HepG2 (cell line): ENCODE results near the gene PPP2R1B. TPM values are rescaled to one million over a fixed set of nuclear protein-coding genes. Genes with fewer than 3 reads are reported as not detected.

Experiments used
- ATAC-seq: fragments of 200-7000 bp; cut with Tn5 transposase; 3 replicates; pipeline ENCODE4 v1.9.1; 2020; ENCODE audit warnings: mild to moderate bottlenecking, moderate library complexity
- BruUV-seq: library from RNA; stranded (reverse); fragments of 400-500 nt; replicated peaks from 2 replicates; lab custom pipeline; 2021; lab: Mats Ljungman, UMichigan
- CTCF ChIA-PET: fragments of 300-600 bp; formaldehyde crosslinking; extraction: SDS; loops from one replicate; lab custom pipeline; 2021; ENCODE audit warnings: low total read pairs, inconsistent platforms, low intra/inter-chr PET ratio; lab: Yijun Ruan, JAX
- POLR2A ChIA-PET: fragments of 350-600 bp; sonication (Branson Sonifier 250); formaldehyde crosslinking; loops from one replicate; lab custom pipeline; 2020; ENCODE audit warnings: antibody characterized with exemption, inconsistent platforms; lab: Yijun Ruan, JAX
- DNase-seq: peaks from one replicate; pipeline ENCODE4 v3.0.0-alpha.2; 2015; ENCODE audit warnings: low spot score
- FAIRE-seq: peaks from 3 replicates; lab custom pipeline; 2011; peaks lifted over from hg19 to GRCh38; lab: Jason Lieb, UNC
- H2AFZ ChIP-seq: one replicate; pipeline ENCODE4 v1.6.1; 2011; ENCODE audit warnings: low read length, inconsistent platforms
- H3K27ac ChIP-seq: fragments of 300-600 bp; 3 replicates; pipeline ENCODE4 v1.8.0; 2011; ENCODE audit warnings: mixed run types, mild to moderate bottlenecking, mixed read lengths, low read length, inconsistent platforms; ENCODE audit not compliant: insufficient read depth; ENCODE audit errors: extremely low read length
- H3K27me3 ChIP-seq, 2 experiments: fragments of 200-600 bp in 1 of 2; 2 replicates in 1 of 2; 3 replicates in 1 of 2; pipeline versions ENCODE4 v1.6.0 to v1.8.0; 2011; ENCODE audit warnings: low read length in 2 of 2, mild to moderate bottlenecking in 2 of 2, moderate library complexity in 2 of 2, inconsistent platforms in 1 of 2; ENCODE audit not compliant: insufficient read depth in 2 of 2, control insufficient read depth in 1 of 2
- H3K36me3 ChIP-seq, 2 experiments: fragments of 200-600 bp in 1 of 2; replicated peaks in 1 of 2; 2 replicates in 1 of 2; 3 replicates in 1 of 2; pipeline versions ENCODE4 v1.5.1 to v1.8.0; 2011; ENCODE audit warnings: low read length in 2 of 2, inconsistent platforms in 1 of 2; ENCODE audit not compliant: insufficient read depth in 2 of 2, control insufficient read depth in 1 of 2
- H3K4me1 ChIP-seq: 2 replicates; pipeline ENCODE4 v1.5.1; 2012; ENCODE audit warnings: low read length, inconsistent platforms; ENCODE audit not compliant: insufficient read depth
- H3K4me2 ChIP-seq: 2 replicates; pipeline ENCODE4 v1.6.0; 2011; ENCODE audit warnings: low read depth, low read length, inconsistent platforms
- H3K4me3 ChIP-seq, 3 experiments: fragments of 200-600 bp in 1 of 3; sonication (generic), shearing (Covaris generic) in 1 of 3; replicated peaks in 1 of 3; 2 replicates each; pipeline ENCODE4 v1.5.1; 2011 to 2016; ENCODE audit warnings: low read length in 3 of 3, inconsistent platforms in 2 of 3, low read depth in 2 of 3, mild to moderate bottlenecking in 2 of 3, control low read depth in 1 of 3, mixed read lengths in 1 of 3; ENCODE audit not compliant: insufficient read depth in 1 of 3
- H3K79me2 ChIP-seq: one replicate; pipeline ENCODE4 v1.6.1; 2011; ENCODE audit warnings: low read length, inconsistent platforms; ENCODE audit not compliant: insufficient read depth
- H3K9ac ChIP-seq: 2 replicates; pipeline ENCODE4 v1.6.0; 2011; ENCODE audit warnings: mild to moderate bottlenecking, low read depth, low read length, inconsistent platforms; ENCODE audit not compliant: insufficient read depth
- H3K9me3 ChIP-seq: 2 replicates; pipeline ENCODE4 v1.5.1; 2012; ENCODE audit warnings: mild to moderate bottlenecking, low read length
- H4K20me1 ChIP-seq: 2 replicates; pipeline ENCODE4 v1.6.0; 2011; ENCODE audit warnings: inconsistent platforms, mild to moderate bottlenecking, low read length, moderate library complexity; ENCODE audit not compliant: insufficient read depth
- GABPB1 ChIP-seq: IDR thresholded peaks from 2 replicates; pipeline ENCODE4 v1.6.1; 2016; ENCODE audit warnings: mild to moderate bottlenecking, missing genetic modification reagents, moderate library complexity, missing compliant biosample characterization
- HHEX ChIP-seq: IDR thresholded peaks from 2 replicates; pipeline ENCODE4 v1.6.1; 2016; ENCODE audit warnings: control low read depth
- KLF12 ChIP-seq: sonication (generic); formaldehyde crosslinking; IDR thresholded peaks from 2 replicates; pipeline ENCODE4 v1.4.0; 2020; ENCODE audit warnings: missing genetic modification reagents, borderline replicate concordance
- ONECUT2 ChIP-seq: sonication (generic); formaldehyde crosslinking; IDR thresholded peaks from 2 replicates; pipeline ENCODE4 v1.4.0; 2020; ENCODE audit warnings: missing genetic modification reagents
- SSRP1 ChIP-seq: IDR thresholded peaks from 2 replicates; pipeline ENCODE4 v1.6.1; 2016; ENCODE audit warnings: control low read depth
- WGBS: methylation state at CpG from one replicate; pipeline ENCODE4 v1.1.6; 2017; ENCODE audit warnings: low lambda C conversion rate; 5-methylcytosine and 5-hydroxymethylcytosine counted together
- in situ Hi-C: cut with HindIII; loops from 2 replicates; pipeline ENCODE4 v1.10.0; 2017; ENCODE audit warnings: low pct_unique_long_range_greater_than_20kb; ENCODE audit not compliant: extremely low pct_ligation_motif_present
- intact Hi-C: fragments of 100-400 bp; cut with micrococcal nuclease; formaldehyde crosslinking; loops from one replicate; pipeline ENCODE4 v1.10.0; 2022; ENCODE audit not compliant: unreplicated experiment
- polyA plus RNA-seq, 8 experiments: library from polyadenylated mRNA; depleted of rRNA in 3 of 8; stranded (reverse) in 7 of 8; unstranded in 1 of 8; fragments of >200 nt; fragmentation: Illumina TruSeq in 4 of 8; extraction: Trizol in 4 of 8; gene quantifications; 2 replicates each; pipeline versions ENCODE4 v1.2.1 to v1.2.3, GENCODE V29; 2011 to 2016; ENCODE audit warnings: low read depth in 4 of 8, missing spikeins in 1 of 8, mixed read lengths in 1 of 8; ENCODE audit not compliant: insufficient read depth in 1 of 8
- total RNA-seq, 5 experiments: library from RNA; depleted of rRNA; stranded (reverse); fragments of >200 nt; fragmentation: Illumina TruSeq; extraction: Trizol; gene quantifications; 2 replicates each; pipeline ENCODE4 v1.2.3, GENCODE V29; 2016; ENCODE audit warnings: low read depth in 1 of 5
- TF ChIP-seq, protein P1 (sequence below): sonication (generic); formaldehyde crosslinking; IDR thresholded peaks from 2 replicates; pipeline ENCODE4 v1.8.0; 2022; ENCODE audit warnings: low read depth, missing genetic modification reagents

Gene PPP2R1B
- total and polyA plus RNA-seq, 2 of the 13 experiments (the other 11 are each of a cell fraction or from before 2014, with no cell fraction given): 22.1 to 56.8 TPM

DNA sequence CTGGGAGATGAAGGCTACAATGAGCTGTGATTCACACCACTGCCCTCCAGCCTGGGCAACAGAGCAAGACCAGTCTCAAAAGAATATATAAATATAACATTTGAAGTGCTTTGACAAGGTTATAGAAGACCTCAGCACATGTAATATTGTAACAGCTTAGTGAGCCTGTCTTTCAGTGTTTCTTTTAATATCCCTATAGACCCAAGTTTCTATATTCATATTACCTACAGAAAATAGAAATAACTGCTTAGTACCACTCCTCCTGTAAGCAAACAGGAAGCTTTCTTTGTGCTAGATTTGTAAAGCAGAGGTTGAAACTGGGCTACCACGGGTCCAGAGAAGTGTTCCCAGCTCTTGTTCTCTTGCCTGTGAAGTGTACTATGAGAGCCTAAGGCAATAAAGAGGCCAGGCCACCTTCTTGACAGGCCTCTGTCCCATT lies 68.2 kb downstream of the PPP2R1B start:
- no TSS peak for BruUV-seq
- CTCF ChIA-PET: no interaction called here
- no peaks in the 10 kb centered on the region for H3K27me3 ChIP-seq
- H3K9me3 ChIP-seq: no peaks in the 10 kb centered on the region
- no peak overlapping the region for H2AFZ ChIP-seq
- DNase-seq: no peak
- peaks cover 14% of the 10 kb centered on the region for H3K4me1 ChIP-seq
- intact Hi-C loops (no loop called here), in situ Hi-C loops (no loop called here)
- no peak overlapping the region for H3K4me3 ChIP-seq
- peaks cover 0 to 32% of the 10 kb centered on the region in 2 experiments; a peak in 3 of 5 replicates for H3K36me3 ChIP-seq
- H3K9ac ChIP-seq: no peak overlapping the region
- no peak for ATAC-seq
- no peak overlapping the region for H3K4me2 ChIP-seq
- TF ChIP-seq KLF12 (no peak), HHEX (no peak)
- TF ChIP-seq, protein P1, sequence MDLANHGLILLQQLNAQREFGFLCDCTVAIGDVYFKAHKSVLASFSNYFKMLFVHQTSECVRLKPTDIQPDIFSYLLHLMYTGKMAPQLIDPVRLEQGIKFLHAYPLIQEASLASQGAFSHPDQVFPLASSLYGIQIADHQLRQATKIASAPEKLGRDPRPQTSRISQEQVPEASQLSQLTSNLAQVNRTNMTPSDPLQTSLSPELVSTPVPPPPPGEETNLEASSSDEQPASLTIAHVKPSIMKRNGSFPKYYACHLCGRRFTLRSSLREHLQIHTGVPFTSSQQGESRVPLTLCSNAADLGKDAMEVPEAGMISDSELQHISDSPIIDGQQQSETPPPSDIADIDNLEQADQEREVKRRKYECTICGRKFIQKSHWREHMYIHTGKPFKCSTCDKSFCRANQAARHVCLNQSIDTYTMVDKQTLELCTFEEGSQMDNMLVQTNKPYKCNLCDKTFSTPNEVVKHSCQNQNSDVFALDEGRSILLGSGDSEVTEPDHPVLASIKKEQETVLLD (CRISPR knock-in tag): no peak
- no peak overlapping the region for H3K27ac ChIP-seq
- WGBS: 95% methylated on average over 1 of the region's 1 CpG
- no peak for FAIRE-seq
- POLR2A ChIA-PET: no interaction called here
- H3K79me2 ChIP-seq: no peaks in the 10 kb centered on the region
- H4K20me1 ChIP-seq: no peaks in the 10 kb centered on the region

DNA sequence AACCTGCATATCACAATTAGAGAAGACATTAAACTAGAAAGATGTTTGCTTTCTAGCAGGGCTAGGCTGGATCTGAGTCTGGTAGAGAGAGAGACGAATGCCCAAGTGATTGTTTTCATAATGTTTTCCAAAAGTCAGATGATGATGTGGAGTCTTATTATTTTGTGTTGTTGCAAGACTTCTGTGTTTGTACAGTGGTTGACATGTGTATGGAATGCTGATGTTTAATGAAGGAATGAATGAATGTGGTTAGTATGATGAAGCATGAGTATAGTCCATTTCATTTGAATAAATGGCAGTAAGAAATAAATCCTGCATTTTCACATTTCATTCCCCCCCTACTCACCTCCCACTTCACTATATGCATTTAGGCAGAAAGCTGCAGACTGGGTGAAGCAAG lies 69.6 kb downstream of the PPP2R1B start:
- no TSS peak for BruUV-seq
- WGBS: 96% methylated on average over 1 of the region's 1 CpG
- peaks cover 20% of the 10 kb centered on the region for H3K4me1 ChIP-seq
- H4K20me1 ChIP-seq: no peaks in the 10 kb centered on the region
- no peaks in the 10 kb centered on the region for H3K9me3 ChIP-seq
- H3K27me3 ChIP-seq: no peaks in the 10 kb centered on the region
- intact Hi-C loops: no loop called here
- TF ChIP-seq ONECUT2: no peak
- TF ChIP-seq SSRP1 (CRISPR knock-in tag): no peak
- no peak for TF ChIP-seq GABPB1 (CRISPR knock-in tag)
- no peak overlapping the region for H3K27ac ChIP-seq
- POLR2A ChIA-PET: no interaction called here
- H2AFZ ChIP-seq: no peak overlapping the region
- no peak for DNase-seq
- no peak for FAIRE-seq
- no peak overlapping the region for H3K9ac ChIP-seq
- ATAC-seq: no peak
- H3K4me3 ChIP-seq: no peak overlapping the region
- CTCF ChIA-PET: no interaction called here
- no peak overlapping the region for H3K4me2 ChIP-seq
- in situ Hi-C loops: no loop called here
- peaks cover 0 to 26% of the 10 kb centered on the region in 2 experiments; a peak in 3 of 5 replicates for H3K36me3 ChIP-seq
- no peaks in the 10 kb centered on the region for H3K79me2 ChIP-seq
